HepG2 (cell line): ENCODE data around the gene ZMYND12. TPM values are rescaled to one million over a fixed set of nuclear protein-coding genes. Genes with fewer than 3 reads are reported as not detected.
A peak's percentile ranks its signal among the peaks of the same experiment; 100 is the strongest.

Source experiments
- HNF4A ChIP-seq: sonication (generic); formaldehyde crosslinking; IDR thresholded peaks from 2 replicates; pipeline ENCODE4 v1.4.0; 2020; ENCODE audit warnings: missing genetic modification reagents
- HNRNPLL ChIP-seq: fragments of 200-400 bp; formaldehyde crosslinking; IDR thresholded peaks from 2 replicates; pipeline ENCODE4 v1.6.1; 2017; ENCODE audit warnings: mild to moderate bottlenecking, low read depth, low read length; ENCODE audit not compliant: poor library complexity, severe bottlenecking
- NR2F2 ChIP-seq: IDR thresholded peaks from 2 replicates; pipeline ENCODE4 v1.6.1; 2012; ENCODE audit warnings: low read depth, inconsistent platforms, borderline replicate concordance
- RBM39 ChIP-seq: fragments of 200-400 bp; formaldehyde crosslinking; IDR thresholded peaks from one replicate; pipeline ENCODE4 v1.6.1; 2018; ENCODE audit warnings: antibody characterized with exemption, mild to moderate bottlenecking, low read depth, low read length; ENCODE audit not compliant: poor library complexity, severe bottlenecking
- RNF2 ChIP-seq: fragments of 450-650 bp; conservative IDR thresholded peaks from 2 replicates; pipeline ENCODE4 v1.6.1; 2016; ENCODE audit warnings: low read depth
- SALL1 ChIP-seq: sonication (generic); formaldehyde crosslinking; IDR thresholded peaks from 2 replicates; pipeline ENCODE4 v1.8.0; 2022; ENCODE audit warnings: mild to moderate bottlenecking, missing genetic modification reagents
- SPEN ChIP-seq: sonication (generic); formaldehyde crosslinking; IDR thresholded peaks from 2 replicates; pipeline ENCODE4 v1.5.1; 2020; ENCODE audit warnings: low read depth, mild to moderate bottlenecking, missing genetic modification reagents
- TARDBP ChIP-seq: sonication (generic); formaldehyde crosslinking; IDR thresholded peaks from 2 replicates; pipeline ENCODE4 v1.8.0; 2022; ENCODE audit warnings: mild to moderate bottlenecking, missing genetic modification reagents
- YEATS4 ChIP-seq: sonication (generic); formaldehyde crosslinking; IDR thresholded peaks from 2 replicates; pipeline ENCODE4 v1.4.0; 2020; ENCODE audit warnings: missing genetic modification reagents, borderline replicate concordance
- ZC3H13 ChIP-seq: sonication (generic); formaldehyde crosslinking; IDR thresholded peaks from 2 replicates; pipeline ENCODE4 v1.8.1; 2023; ENCODE audit warnings: mild to moderate bottlenecking, missing genetic modification reagents, moderate library complexity
- ZNF34 ChIP-seq: sonication (generic); formaldehyde crosslinking; IDR thresholded peaks from 2 replicates; pipeline ENCODE4 v1.4.0; 2020; ENCODE audit warnings: mild to moderate bottlenecking, missing genetic modification reagents, borderline replicate concordance
- ZNF431 ChIP-seq: sonication (generic); formaldehyde crosslinking; IDR thresholded peaks from 2 replicates; pipeline ENCODE4 v1.9.0; 2022; ENCODE audit warnings: missing genetic modification reagents, low read depth, mild to moderate bottlenecking, borderline replicate concordance
- ZNF546 ChIP-seq: sonication (generic); formaldehyde crosslinking; conservative IDR thresholded peaks from 2 replicates; pipeline ENCODE4 v1.8.1; 2023; ENCODE audit warnings: mild to moderate bottlenecking, missing genetic modification reagents
- ZNF607 ChIP-seq: sonication (generic); formaldehyde crosslinking; IDR thresholded peaks from 2 replicates; pipeline ENCODE4 v1.5.1; 2020; ENCODE audit warnings: missing genetic modification reagents, mild to moderate bottlenecking, borderline replicate concordance
- ZNF629 ChIP-seq: sonication (generic); formaldehyde crosslinking; conservative IDR thresholded peaks from 2 replicates; pipeline ENCODE4 v1.5.0; 2020; ENCODE audit warnings: missing genetic modification reagents
- ZNF660 ChIP-seq: sonication (generic); formaldehyde crosslinking; IDR thresholded peaks from 2 replicates; pipeline ENCODE4 v1.5.1; 2020; ENCODE audit warnings: mild to moderate bottlenecking, low read depth, missing genetic modification reagents, borderline replicate concordance
- ZNF788 ChIP-seq: sonication (generic); formaldehyde crosslinking; IDR thresholded peaks from 2 replicates; pipeline ENCODE4 v1.5.0; 2020; ENCODE audit warnings: mild to moderate bottlenecking, missing genetic modification reagents, borderline replicate concordance
- polyA plus RNA-seq, 8 experiments: library from polyadenylated mRNA; depleted of rRNA in 3 of 8; stranded (reverse) in 7 of 8; unstranded in 1 of 8; fragments of >200 nt; fragmentation: Illumina TruSeq in 4 of 8; extraction: Trizol in 4 of 8; gene quantifications; 2 replicates each; pipeline versions ENCODE4 v1.2.1 to v1.2.3, GENCODE V29; 2011 to 2016; ENCODE audit warnings: low read depth in 4 of 8, missing spikeins in 1 of 8, mixed read lengths in 1 of 8; ENCODE audit not compliant: insufficient read depth in 1 of 8
- total RNA-seq, 5 experiments: library from RNA; depleted of rRNA; stranded (reverse); fragments of >200 nt; fragmentation: Illumina TruSeq; extraction: Trizol; gene quantifications; 2 replicates each; pipeline ENCODE4 v1.2.3, GENCODE V29; 2016; ENCODE audit warnings: low read depth in 1 of 5
- TF ChIP-seq, protein P1 (sequence below): sonication (generic); formaldehyde crosslinking; IDR thresholded peaks from 2 replicates; pipeline ENCODE4 v1.4.0; 2020; ENCODE audit warnings: missing genetic modification reagents
- TF ChIP-seq, protein P2 (sequence below): sonication (generic); formaldehyde crosslinking; IDR thresholded peaks from 2 replicates; pipeline ENCODE4 v1.8.1; 2023; ENCODE audit warnings: missing genetic modification reagents, mild to moderate bottlenecking, borderline replicate concordance
- TF ChIP-seq, protein P3 (sequence below): IDR thresholded peaks from 2 replicates; pipeline ENCODE4 v1.6.1; 2016; ENCODE audit warnings: missing compliant biosample characterization, missing genetic modification reagents, borderline replicate concordance
- TF ChIP-seq, protein P4 (sequence below): IDR thresholded peaks from 2 replicates; pipeline ENCODE4 v1.6.1; 2016
- TF ChIP-seq, protein P5 (sequence below), 2 experiments: sonication (generic) in 1 of 2; formaldehyde crosslinking in 1 of 2; IDR thresholded peaks; 2 replicates each; pipeline versions ENCODE4 v1.4.0 to v1.6.1; 2018 to 2020; ENCODE audit warnings: missing genetic modification reagents in 2 of 2, borderline replicate concordance in 1 of 2, low read depth in 1 of 2, mild to moderate bottlenecking in 1 of 2, missing biosample characterization in 1 of 2

ZMYND12 gene
- total and polyA plus RNA-seq, 2 of the 13 experiments (the other 11 are each of a cell fraction or from before 2014, with no cell fraction given): 0.13 to 0.71 TPM

DNA sequence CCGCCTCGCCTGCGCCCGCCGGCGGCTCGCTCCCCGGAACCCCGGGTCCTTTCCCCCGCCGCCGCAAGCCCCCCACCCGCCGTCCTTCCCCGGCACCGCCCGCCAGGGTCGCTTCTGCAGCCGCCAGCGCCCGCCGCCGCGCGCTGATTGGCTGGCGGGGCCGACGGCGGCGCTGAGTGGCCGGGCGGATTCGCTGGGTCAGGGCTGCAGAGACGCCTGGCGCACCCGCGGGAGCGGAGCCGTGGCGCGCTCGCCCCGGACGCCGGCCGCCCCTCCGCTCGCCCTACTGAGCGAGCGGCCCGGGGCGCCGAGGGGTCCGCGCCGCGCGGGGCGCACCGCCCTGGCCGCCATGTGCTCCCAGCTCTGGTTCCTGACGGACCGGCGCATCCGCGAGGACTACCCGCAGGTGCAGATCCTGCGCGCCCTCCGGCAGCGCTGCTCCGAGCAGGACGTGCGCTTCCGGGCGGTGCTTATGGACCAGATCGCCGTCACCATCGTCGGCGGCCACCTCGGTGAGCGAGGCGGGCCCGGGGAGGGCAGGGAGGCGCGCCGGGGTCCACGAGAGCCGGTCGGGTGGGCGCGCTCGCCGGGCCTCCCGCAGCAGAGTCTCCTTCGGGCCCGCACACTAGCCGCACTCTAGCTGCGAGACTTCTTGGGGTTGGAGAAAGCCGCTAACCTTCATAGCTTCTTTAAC, 75.1 kb downstream of the ZMYND12 start, which contains the start of gene RIMKLA (continued):
- TF ChIP-seq, protein P1, sequence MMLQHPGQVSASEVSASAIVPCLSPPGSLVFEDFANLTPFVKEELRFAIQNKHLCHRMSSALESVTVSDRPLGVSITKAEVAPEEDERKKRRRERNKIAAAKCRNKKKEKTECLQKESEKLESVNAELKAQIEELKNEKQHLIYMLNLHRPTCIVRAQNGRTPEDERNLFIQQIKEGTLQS (CRISPR knock-in tag): 0 out of 2 replicates have a peak, but pooled peaks have one; percentile 13
- TF ChIP-seq ZNF660 (CRISPR knock-in tag) (no peak), NR2F2 (no peak), RNF2 (peak; percentile 76; the same call in 1 of the 2 replicates), TARDBP (CRISPR knock-in tag) (no peak), RBM39 (no peak), ZNF629 (CRISPR knock-in tag) (0 out of 2 replicates have a peak, but pooled peaks have one; percentile 9), ZC3H13 (CRISPR knock-in tag) (no peak), YEATS4 (CRISPR knock-in tag) (peak; percentile 72), ZNF34 (no peak), HNF4A (CRISPR knock-in tag) (no peak), HNRNPLL (peak; percentile 44), ZNF431 (CRISPR knock-in tag) (0 out of 2 replicates have a peak, but pooled peaks have one; percentile 31), SPEN (CRISPR knock-in tag) (peak; percentile 59; the same call in 1 of the 2 replicates), ZNF788 (CRISPR knock-in tag) (0 out of 2 replicates have a peak, but pooled peaks have one; percentile 20), SALL1 (CRISPR knock-in tag) (peak; percentile 41; the same call in 1 of the 2 replicates), ZNF546 (peak; percentile 51; the same call in 1 of the 2 replicates), ZNF607 (CRISPR knock-in tag) (no peak; the same call in 1 of the 2 replicates)
- TF ChIP-seq, protein P2, sequence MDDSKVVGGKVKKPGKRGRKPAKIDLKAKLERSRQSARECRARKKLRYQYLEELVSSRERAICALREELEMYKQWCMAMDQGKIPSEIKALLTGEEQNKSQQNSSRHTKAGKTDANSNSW (CRISPR knock-in tag): no peak
- TF ChIP-seq, protein P3, sequence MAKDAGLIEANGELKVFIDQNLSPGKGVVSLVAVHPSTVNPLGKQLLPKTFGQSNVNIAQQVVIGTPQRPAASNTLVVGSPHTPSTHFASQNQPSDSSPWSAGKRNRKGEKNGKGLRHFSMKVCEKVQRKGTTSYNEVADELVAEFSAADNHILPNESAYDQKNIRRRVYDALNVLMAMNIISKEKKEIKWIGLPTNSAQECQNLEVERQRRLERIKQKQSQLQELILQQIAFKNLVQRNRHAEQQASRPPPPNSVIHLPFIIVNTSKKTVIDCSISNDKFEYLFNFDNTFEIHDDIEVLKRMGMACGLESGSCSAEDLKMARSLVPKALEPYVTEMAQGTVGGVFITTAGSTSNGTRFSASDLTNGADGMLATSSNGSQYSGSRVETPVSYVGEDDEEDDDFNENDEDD (CRISPR knock-in tag): peak; percentile 64; the same call in 1 of the 2 replicates
- TF ChIP-seq, protein P4, sequence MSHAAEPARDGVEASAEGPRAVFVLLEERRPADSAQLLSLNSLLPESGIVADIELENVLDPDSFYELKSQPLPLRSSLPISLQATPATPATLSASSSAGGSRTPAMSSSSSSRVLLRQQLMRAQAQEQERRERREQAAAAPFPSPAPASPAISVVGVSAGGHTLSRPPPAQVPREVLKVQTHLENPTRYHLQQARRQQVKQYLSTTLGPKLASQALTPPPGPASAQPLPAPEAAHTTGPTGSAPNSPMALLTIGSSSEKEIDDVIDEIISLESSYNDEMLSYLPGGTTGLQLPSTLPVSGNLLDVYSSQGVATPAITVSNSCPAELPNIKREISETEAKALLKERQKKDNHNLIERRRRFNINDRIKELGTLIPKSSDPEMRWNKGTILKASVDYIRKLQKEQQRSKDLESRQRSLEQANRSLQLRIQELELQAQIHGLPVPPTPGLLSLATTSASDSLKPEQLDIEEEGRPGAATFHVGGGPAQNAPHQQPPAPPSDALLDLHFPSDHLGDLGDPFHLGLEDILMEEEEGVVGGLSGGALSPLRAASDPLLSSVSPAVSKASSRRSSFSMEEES: no peak
- TF ChIP-seq, protein P5, sequence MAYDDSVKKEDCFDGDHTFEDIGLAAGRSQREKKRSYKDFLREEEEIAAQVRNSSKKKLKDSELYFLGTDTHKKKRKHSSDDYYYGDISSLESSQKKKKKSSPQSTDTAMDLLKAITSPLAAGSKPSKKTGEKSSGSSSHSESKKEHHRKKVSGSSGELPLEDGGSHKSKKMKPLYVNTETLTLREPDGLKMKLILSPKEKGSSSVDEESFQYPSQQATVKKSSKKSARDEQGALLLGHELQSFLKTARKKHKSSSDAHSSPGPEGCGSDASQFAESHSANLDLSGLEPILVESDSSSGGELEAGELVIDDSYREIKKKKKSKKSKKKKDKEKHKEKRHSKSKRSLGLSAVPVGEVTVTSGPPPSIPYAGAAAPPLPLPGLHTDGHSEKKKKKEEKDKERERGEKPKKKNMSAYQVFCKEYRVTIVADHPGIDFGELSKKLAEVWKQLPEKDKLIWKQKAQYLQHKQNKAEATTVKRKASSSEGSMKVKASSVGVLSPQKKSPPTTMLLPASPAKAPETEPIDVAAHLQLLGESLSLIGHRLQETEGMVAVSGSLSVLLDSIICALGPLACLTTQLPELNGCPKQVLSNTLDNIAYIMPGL (CRISPR knock-in tag; IDR thresholded peaks at IDR 0.05; ENCODE audit: borderline replicate concordance in 1 of 2, low read depth in 1 of 2): peak in 1 of 2 experiments; percentile 52; a peak in 2 of 4 replicates
